ENCODE data around the gene TEX44.

- TF ChIP-seq, protein P1, sequence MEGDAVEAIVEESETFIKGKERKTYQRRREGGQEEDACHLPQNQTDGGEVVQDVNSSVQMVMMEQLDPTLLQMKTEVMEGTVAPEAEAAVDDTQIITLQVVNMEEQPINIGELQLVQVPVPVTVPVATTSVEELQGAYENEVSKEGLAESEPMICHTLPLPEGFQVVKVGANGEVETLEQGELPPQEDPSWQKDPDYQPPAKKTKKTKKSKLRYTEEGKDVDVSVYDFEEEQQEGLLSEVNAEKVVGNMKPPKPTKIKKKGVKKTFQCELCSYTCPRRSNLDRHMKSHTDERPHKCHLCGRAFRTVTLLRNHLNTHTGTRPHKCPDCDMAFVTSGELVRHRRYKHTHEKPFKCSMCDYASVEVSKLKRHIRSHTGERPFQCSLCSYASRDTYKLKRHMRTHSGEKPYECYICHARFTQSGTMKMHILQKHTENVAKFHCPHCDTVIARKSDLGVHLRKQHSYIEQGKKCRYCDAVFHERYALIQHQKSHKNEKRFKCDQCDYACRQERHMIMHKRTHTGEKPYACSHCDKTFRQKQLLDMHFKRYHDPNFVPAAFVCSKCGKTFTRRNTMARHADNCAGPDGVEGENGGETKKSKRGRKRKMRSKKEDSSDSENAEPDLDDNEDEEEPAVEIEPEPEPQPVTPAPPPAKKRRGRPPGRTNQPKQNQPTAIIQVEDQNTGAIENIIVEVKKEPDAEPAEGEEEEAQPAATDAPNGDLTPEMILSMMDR (IDR thresholded peaks at IDR 0.05; ENCODE audit: insufficient read depth, low read length, poor library complexity, severe bottlenecking) = no peak
- no peak for TF ChIP-seq EZH2phosphoT487 (conservative IDR thresholded peaks at IDR 0.05; ENCODE audit: low read length)
These were observed 20.6 kb downstream of the TEX44 start for GRCh38 chr2:231613331-231613662.
